ENCODE results near the gene KLHL11.

DNA sequence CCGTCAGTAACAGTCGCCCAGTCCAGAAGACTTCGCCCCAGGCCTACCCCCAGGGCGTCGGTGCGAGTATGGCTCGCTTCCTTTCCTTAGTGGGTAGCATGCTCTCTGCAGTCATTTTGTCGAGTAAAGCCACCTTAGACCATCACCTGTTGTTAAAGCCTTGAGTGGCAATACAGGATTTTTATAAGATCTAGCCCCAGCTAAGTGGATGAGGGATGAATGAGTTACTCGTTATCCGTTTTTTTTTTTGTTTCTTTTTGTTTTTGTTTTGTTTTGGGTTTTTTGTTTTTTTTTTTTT, 322 bp upstream of the KLHL11 start:
- TF ChIP-seq, protein P1, sequence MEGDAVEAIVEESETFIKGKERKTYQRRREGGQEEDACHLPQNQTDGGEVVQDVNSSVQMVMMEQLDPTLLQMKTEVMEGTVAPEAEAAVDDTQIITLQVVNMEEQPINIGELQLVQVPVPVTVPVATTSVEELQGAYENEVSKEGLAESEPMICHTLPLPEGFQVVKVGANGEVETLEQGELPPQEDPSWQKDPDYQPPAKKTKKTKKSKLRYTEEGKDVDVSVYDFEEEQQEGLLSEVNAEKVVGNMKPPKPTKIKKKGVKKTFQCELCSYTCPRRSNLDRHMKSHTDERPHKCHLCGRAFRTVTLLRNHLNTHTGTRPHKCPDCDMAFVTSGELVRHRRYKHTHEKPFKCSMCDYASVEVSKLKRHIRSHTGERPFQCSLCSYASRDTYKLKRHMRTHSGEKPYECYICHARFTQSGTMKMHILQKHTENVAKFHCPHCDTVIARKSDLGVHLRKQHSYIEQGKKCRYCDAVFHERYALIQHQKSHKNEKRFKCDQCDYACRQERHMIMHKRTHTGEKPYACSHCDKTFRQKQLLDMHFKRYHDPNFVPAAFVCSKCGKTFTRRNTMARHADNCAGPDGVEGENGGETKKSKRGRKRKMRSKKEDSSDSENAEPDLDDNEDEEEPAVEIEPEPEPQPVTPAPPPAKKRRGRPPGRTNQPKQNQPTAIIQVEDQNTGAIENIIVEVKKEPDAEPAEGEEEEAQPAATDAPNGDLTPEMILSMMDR (IDR thresholded peaks at IDR 0.05; ENCODE audit: low read depth, low read length, poor library complexity, severe bottlenecking), result no peak
- TF ChIP-seq EZH2phosphoT487 (IDR thresholded peaks at IDR 0.05; ENCODE audit: borderline replicate concordance, low read length), result no peak
